ENCODE measurements around the gene ZNF536. TPM values are rescaled to one million over a fixed set of nuclear protein-coding genes. Genes with fewer than 3 reads are reported as not detected.

ZNF536 gene
- total and polyA plus RNA-seq, 2 donors (not counting 3 experiments of a cell fraction or from before 2014, with no cell fraction given), result not detected

DNA sequence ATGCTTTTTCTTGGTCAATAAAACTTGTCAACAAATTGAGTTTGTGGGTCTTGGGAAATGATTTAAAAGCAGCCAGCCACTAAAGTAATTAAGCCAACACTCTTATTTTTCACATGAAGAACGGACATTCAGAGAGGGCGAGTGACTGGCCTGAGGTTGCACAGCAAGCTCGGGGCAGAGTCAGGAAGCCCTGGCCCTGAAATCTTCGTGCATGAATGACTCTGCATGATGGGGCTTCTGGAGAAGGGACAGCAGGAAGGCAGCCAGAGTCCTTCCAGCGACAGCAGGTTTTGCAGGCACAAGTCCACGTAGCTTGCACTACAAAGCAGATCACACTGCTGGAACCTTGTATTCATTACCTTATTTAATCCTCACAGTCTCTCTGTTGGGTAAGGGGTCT, 232.5 kb downstream of the ZNF536 start:
- H2AFZ ChIP-seq (ENCODE audit: low read depth, low read length), result no peak overlapping the region
- no peak for FAIRE-seq
- no peaks in the 10 kb centered on the region for H3K9me1 ChIP-seq (replicated peaks; ENCODE audit: control insufficient read depth, extremely low read depth, insufficient read depth, low read length)
- dilution Hi-C loops (cut with MboI; ENCODE audit: extremely low pct_ligation_motif_present, low sequenced_read_pairs) (no loop called here), intact Hi-C loops (cut with micrococcal nuclease) (no loop called here)
- H3K27me3 ChIP-seq (ENCODE audit: control insufficient read depth in 2 of 2, insufficient read depth in 2 of 2, low read length in 2 of 2), result no peaks in the 10 kb centered on the region
- no peak for DNase-seq (ENCODE audit: low read depth, low spot score)
- no peak overlapping the region for H3K27ac ChIP-seq (ENCODE audit: insufficient read depth, low read depth, low read length)
- no peak overlapping the region for H3K9ac ChIP-seq (replicated peaks; ENCODE audit: extremely low read depth, insufficient read depth, low read length)
- TF ChIP-seq MYC (IDR thresholded peaks at IDR 0.05; ENCODE audit: low read depth, low read length) (no peak), GATA2 (IDR thresholded peaks at IDR 0.05; ENCODE audit: insufficient read depth, insufficient read length, low read depth, low read length) (no peak), JUN (IDR thresholded peaks at IDR 0.05; ENCODE audit: borderline replicate concordance, insufficient read depth, insufficient read length, low read depth) (no peak), POLR2A (IDR thresholded peaks at IDR 0.05; ENCODE audit: low read depth, low read length) (no peak), FOS (IDR thresholded peaks at IDR 0.05; ENCODE audit: borderline replicate concordance, insufficient read depth, low read length) (no peak), EZH2 (IDR thresholded peaks at IDR 0.05; ENCODE audit: borderline replicate concordance, low read depth, low read length, severe bottlenecking) (no peak), POLR2AphosphoS5 (IDR thresholded peaks at IDR 0.05; ENCODE audit: insufficient read depth, low read depth, low read length) (no peak)
- TF ChIP-seq, protein P1, sequence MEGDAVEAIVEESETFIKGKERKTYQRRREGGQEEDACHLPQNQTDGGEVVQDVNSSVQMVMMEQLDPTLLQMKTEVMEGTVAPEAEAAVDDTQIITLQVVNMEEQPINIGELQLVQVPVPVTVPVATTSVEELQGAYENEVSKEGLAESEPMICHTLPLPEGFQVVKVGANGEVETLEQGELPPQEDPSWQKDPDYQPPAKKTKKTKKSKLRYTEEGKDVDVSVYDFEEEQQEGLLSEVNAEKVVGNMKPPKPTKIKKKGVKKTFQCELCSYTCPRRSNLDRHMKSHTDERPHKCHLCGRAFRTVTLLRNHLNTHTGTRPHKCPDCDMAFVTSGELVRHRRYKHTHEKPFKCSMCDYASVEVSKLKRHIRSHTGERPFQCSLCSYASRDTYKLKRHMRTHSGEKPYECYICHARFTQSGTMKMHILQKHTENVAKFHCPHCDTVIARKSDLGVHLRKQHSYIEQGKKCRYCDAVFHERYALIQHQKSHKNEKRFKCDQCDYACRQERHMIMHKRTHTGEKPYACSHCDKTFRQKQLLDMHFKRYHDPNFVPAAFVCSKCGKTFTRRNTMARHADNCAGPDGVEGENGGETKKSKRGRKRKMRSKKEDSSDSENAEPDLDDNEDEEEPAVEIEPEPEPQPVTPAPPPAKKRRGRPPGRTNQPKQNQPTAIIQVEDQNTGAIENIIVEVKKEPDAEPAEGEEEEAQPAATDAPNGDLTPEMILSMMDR (IDR thresholded peaks at IDR 0.05; ENCODE audit: extremely low read depth in 1 of 2, insufficient read depth in 1 of 2, low read depth in 1 of 2, low read length in 2 of 2), result no peak
- TF ChIP-seq, protein P2, sequence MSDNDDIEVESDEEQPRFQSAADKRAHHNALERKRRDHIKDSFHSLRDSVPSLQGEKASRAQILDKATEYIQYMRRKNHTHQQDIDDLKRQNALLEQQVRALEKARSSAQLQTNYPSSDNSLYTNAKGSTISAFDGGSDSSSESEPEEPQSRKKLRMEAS (IDR thresholded peaks at IDR 0.05; ENCODE audit: insufficient read depth, insufficient read length), result no peak
- H3K79me2 ChIP-seq (ENCODE audit: control insufficient read depth, insufficient read depth, low read length), result no peaks in the 10 kb centered on the region
- H4K20me1 ChIP-seq (replicated peaks; ENCODE audit: control insufficient read depth, extremely low read depth, insufficient read depth, low read length), result no peaks in the 10 kb centered on the region
- POLR2A ChIA-PET, result no interaction called here
- peaks cover 5% of the 10 kb centered on the region for H3K9me3 ChIP-seq (replicated peaks; ENCODE audit: control insufficient read depth, insufficient read depth, low read length)
- H3K4me1 ChIP-seq (ENCODE audit: control insufficient read depth, extremely low read depth, insufficient read depth, low read length), result no peaks in the 10 kb centered on the region
- no peaks in the 10 kb centered on the region for H3K36me3 ChIP-seq (ENCODE audit: control insufficient read depth in 2 of 2, extremely low read depth in 1 of 2, insufficient read depth in 2 of 2, low read length in 2 of 2)
- CTCF ChIA-PET, result no interaction called here
- H3K4me3 ChIP-seq (replicated peaks in 1 of 3; ENCODE audit: insufficient read depth in 1 of 3, low read depth in 1 of 3, low read length in 3 of 3), result no peak overlapping the region
- no peak overlapping the region for H3K4me2 ChIP-seq (ENCODE audit: insufficient read depth, low read length)
- no TSS peak for BruUV-seq (replicated peaks)
